Muscle of back (tissue), 11 donors: ENCODE results near the gene IL1R2. TPM values are rescaled to one million over a fixed set of nuclear protein-coding genes. Genes with fewer than 3 reads are reported as not detected.
"Not testable (repeated sequence)": the region's sequence is repeated elsewhere in the genome, so short reads cannot be mapped to it uniquely, and the experiment has no call there.

Experiments used
- DNase-seq, 3 donors: peaks; one replicate each; pipeline versions ENCODE4 v3.0.0 to v3.0.0-alpha.2; 2013
- polyA plus RNA-seq, 10 donors: library from polyadenylated mRNA; unstranded; fragments of 120-200 nt; gene quantifications; one replicate each; pipeline ENCODE4 v1.2.1, GENCODE V29; 2013; ENCODE audit not compliant: insufficient read length in 10 of 10

The IL1R2 gene
- polyA plus RNA-seq, 10 donors = 0.16 to 1.8 (median 0.98) TPM; not detected in 7

DNA sequence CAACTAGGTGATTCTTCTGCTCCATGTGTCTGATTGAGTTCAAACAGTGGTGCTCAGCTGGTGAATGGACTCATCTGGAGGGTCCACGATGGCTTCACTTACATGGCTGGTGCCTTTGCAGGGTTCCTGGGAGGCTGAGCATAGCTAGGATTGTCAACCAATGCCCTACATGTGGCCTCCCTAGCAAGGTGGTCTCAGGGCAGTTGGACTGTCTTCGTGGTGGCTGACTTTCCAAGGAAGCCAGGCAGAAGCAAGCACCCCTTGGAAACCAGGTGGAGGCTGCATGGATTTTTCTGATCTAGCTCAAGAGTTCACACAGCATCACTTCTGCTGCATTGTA lies 6.8 kb downstream of the IL1R2 start:
- no peak for DNase-seq

DNA sequence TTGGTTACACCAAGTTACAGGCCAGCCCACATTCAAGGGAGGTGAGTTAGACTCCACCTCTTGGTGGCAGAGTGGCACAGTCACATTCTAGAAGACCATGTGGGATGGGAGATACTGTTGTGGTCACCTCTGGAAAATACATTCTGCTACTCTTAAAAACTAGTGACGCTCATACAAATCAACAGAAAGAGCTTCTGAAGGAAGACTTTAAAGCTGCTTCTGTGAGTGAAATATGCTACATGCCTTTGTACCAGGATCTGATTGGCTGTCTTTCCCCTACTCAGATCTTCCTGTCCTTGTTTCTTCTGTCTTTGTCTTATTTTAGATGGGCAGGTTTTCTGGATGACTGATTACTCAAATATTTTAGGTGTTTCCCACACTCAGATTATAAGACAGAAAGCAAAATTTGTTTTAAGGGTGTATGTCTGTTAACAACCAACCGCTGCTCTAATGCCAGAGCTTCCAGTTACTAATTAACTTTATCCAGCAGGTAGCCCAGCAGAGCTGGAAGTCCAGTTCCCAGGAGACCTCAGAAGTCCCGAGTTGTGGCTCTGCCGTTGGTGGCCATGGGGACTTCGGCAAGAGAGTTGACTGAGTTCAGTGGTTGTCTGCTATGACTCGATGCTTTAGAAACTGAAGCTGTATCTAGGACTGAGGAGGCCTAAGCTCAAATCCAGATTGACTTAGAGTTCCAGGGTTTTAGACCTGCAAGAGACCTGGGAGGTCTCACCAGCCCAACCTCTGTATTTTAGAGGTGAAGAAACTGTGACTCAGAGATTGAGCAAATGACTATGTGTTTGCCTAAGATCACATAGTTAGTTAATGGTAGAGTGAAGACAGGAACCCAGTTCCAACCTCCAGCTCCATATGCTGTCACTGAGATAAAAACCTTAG lies 7.4 kb downstream of the IL1R2 start:
- no peak for DNase-seq

DNA sequence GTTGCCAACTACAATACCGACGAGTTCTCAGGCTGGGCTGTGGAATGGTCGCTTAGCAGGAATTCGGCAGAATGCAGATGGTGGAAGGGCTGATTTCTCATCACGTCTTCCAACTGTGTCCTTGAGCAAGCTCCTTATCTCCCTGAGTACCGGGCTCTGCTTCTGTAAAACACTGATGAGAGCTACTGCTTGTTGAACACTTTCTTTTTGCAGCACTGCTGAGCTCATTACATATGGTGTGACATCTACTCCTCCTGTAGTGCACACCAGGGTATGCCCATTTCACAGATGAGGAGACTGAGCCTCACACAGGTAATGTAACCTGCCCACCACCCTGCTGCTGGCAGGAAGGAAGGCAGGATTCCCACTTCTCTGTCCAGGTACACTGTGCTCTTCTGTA lies 8.3 kb downstream of the IL1R2 start:
- no peak for DNase-seq

DNA sequence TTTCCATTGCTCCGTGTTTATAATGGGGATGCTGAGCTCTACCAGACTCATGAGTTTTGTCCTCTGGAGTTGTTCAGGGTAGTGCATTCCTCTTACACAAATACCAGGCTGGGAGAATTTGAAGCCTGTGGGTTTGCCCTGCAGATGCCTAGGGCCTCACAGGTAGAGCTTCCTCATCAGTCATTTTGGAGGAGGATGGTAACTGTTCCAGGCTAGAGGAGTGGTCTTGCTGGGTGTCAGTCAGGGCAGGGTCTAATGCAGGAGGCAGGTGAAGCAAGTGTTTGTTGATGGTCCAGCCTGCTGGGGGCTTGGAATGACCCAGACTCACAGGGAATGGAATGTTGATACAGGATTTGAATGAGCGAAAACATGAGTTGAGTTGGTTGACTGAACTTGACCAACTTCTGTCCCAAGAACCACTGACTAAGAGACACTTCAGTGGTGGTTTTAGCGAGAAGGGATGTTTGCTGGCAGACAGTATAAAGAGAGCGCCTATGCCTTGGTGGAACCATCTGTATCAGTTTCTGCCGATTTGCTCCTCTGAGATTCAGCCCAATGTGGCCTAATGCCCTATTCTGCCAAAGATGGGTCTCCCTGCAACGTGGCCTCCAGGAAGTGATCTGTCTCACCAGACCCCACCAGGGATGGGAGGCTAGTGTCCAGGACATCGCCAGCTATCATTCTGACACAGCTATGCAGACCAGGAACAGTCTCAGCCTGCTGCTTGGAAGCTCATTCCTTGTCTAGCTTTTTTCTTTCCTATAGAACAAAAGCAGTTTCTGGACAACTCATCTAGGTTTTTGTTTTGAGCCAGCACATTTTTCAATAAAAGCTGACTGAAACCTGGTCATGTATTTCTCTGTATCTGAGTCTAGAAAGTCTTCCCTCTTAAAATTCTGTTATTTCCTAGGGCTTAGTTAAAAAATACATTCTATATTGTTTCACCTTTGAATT lies 9.3 kb downstream of the IL1R2 start:
- no peak for DNase-seq

DNA sequence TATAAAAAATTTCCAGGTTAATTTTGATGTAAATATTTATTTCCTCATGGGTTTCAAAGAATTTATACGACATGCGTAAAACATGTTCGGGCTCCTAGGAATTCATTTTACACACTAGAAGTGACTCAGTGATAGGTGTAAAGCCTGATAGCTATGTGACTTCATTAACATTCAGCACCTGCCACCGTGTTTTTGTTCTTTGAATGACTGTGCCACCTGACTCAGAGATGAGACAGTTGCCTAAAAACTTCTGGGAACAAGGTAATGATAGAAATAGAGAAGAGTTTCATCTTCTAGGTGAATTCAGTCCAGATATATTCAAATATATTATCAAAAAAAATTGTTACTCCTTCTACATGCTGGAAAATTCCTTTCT lies 10.0 kb downstream of the IL1R2 start:
- DNase-seq = no peak

DNA sequence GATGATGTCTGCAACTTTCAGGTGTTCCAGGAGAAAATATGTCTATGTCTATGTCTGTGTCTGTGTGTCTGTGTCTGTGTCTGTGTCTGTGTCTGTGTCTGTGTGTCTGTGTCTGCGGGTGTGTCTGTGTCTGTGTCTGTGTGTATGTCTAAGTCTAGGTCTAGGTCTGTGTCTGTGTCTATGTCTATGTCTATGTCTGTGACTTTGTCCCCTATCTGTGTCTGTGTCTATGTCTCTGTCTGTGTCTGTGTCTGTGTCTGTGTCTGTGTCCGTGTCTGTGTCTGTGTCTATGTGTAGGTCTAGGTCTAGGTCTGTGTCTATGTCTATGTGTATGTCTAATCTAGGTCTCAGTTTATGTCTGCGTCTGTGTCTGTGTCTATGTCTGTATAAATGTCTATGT lies 10.5 kb downstream of the IL1R2 start:
- DNase-seq = no peak

DNA sequence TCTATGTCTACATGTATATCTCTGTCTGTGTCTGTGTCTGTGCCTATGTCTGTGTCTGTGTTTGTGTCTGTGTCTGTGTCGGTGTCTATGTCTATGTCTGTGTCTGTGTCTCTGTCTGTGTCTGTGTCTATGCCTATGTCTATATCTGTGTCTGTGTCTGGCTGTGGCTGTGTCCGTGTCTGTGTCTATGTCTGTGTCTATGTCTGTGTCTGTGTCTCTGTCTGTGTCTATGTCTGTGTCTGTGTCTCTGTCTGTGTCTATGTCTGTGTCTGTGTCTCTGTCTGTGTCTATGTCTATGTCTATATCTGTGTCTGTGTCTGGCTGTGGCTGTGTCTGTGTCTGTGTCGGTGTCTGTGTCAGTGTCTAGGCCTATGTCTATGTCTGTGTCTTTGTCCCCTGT lies 11.1 kb downstream of the IL1R2 start:
- not testable (repeated sequence) for DNase-seq

DNA sequence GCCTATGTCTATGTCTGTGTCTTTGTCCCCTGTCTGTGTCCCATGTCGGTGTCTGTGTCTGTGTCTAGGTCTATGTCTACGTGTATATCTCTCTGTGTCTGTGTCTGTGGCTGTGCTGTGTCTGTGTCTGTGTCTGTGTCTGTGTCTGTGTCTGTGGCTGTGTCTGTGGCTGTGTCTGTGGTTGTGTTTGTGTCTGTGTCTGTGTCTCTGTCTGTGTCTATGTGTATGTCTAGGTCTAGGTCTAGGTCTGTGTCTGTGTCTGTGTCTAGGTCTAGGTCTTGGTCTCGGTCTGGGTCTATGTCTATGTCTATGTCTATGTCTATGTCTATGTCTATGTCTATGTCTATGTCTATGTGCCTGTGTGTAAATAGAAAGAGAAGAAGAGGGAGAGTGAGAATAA lies 11.9 kb downstream of the IL1R2 start:
- no peak for DNase-seq

DNA sequence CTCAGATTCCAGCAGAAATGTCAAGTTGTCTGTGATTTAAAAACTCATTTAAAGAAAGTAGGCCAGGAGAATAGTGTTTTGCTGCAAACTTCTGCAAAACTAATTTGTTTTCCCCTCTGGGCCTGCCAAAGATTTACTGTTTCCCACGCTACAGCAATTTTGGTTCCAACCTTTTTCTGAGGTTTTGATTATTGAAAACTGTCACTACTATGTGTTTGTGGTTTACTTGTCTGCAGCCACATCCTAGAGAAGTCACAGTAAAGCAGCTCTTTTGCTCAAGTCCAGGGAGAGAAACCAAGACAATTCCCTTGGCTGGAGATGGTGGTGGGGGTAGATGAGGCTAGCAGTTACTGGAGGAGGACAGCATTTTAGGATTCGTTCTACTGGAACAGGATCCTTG lies 12.8 kb downstream of the IL1R2 start:
- DNase-seq = peak in 2 of 3 donors; percentile 38 to 68

DNA sequence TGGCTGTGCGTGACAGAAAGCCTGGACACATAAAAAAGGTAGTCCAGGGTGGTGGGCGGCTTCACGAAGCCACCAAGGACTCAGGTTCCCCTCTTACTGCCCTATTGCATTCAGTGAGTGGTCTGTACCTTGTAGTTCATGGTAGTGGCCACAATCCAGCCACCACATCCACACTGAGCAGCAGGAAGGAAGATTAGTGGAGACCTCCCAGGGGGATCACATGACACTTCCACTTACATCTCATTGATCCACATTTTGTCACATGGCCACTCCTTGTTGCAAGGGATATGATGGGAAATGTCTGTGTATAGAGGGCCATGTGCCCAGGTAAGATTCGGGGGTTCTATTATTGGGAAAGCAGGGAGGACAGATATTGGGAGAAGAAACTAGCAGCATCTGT lies 13.7 kb downstream of the IL1R2 start:
- DNase-seq = no peak

DNA sequence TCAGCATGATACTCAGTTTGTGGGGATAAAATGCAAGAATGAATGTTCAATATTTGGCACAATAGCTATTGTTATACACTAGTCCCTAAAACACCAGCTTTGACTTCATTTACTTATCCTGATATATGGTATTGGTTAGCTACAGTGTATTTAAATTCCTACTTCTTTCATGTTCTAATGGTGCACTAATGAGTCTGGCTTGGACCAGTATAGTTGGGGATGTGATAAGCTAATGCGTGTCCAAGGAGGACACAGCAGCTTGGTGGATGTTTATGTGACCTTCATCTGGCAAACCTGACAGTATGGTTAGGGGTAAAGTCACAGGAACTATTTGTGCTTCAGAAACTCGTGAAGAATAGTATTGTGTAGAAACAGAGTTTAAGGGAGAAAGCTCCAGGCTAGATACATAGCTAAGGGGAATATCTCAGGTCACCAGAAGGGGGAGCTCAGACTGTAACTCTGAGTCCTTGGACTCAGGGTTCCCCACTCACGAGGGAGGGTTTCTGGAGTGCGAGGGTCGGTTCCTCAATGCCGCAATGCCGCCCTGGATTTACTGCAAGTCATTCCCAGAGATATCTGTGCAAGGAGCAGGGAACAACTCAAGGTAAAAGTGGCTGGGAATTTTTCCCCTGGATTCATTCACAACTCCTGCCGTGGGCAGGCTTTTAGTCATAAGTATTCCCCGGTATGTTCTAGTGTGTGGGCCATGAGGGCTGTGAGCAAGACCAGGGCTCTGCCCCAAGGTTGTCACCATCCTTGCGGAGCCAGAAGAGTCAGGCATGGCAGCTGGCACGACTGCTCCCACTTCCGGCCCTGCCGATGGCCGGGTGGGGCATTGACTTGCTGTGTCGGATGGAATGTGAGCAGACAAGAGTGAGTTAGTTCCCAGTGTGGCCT lies 14.5 kb downstream of the IL1R2 start:
- DNase-seq = peak in 1 of 3 donors; percentile 56

DNA sequence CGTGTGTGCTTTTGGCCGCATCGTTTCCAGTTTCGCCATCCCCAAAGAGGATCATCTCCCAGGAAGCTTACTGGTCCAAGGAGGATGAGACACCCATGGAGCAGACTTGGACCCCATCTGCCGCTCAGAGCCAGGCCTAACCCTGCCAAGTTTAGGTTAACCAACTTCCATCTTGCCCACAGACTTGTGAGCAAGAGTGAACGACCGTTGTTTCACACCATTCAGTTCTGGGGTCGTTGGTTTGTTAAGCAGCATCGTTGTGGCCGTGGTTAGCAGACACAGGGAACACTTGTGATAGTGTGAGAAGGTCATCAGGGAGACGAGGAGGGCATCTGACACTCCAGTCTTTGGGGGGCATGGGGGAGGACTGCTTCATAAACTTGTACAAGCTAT lies 15.1 kb downstream of the IL1R2 start:
- no peak for DNase-seq

DNA sequence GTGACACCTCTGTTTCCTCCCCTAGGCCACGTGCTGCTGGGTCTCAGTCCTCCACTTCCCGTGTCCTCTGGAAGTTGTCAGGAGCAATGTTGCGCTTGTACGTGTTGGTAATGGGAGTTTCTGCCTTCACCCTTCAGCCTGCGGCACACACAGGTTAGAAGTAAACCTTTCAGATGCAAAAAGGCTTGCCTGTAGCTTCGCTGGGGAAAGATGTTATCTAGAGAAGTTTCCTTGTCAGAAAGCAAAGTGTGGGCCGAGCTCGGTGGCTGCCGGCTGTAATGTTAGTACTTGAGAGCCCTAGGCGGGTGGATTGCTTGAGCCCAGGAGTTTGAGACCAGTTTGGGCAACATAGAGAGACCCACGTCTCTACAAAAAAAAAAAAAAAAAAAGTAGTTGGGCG lies 16.7 kb downstream of the IL1R2 start:
- no peak for DNase-seq

DNA sequence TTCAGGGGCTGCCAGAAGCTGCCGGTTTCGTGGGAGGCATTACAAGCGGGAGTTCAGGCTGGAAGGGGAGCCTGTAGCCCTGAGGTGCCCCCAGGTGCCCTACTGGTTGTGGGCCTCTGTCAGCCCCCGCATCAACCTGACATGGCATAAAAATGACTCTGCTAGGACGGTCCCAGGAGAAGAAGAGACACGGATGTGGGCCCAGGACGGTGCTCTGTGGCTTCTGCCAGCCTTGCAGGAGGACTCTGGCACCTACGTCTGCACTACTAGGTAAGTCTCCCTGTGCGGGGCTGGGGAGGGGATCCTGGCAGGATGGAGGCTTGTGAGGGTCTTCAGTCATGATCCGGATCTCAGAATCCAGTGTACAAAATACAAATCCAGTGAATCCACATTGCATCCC lies 17.8 kb downstream of the IL1R2 start:
- DNase-seq = no peak

DNA sequence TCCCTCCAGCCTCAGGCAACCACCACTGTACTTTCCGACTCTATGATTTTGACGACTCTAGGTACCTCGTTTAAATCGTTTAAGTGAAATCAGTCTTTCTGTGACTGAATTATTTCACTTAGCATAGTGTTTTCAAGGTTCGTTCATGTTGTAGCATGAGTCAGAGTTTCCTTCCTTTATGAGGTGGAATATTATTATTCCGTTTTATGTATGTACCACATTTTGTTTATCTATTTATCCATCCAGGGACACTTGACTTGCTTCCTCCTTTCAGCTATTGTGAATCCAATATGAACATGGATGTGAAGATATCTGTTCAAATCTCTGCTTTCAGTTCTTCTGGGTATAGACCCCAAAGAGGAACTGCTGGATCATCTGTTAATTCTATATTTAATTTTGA lies 19.1 kb downstream of the IL1R2 start:
- DNase-seq = peak in 1 of 3 donors; percentile 16

DNA sequence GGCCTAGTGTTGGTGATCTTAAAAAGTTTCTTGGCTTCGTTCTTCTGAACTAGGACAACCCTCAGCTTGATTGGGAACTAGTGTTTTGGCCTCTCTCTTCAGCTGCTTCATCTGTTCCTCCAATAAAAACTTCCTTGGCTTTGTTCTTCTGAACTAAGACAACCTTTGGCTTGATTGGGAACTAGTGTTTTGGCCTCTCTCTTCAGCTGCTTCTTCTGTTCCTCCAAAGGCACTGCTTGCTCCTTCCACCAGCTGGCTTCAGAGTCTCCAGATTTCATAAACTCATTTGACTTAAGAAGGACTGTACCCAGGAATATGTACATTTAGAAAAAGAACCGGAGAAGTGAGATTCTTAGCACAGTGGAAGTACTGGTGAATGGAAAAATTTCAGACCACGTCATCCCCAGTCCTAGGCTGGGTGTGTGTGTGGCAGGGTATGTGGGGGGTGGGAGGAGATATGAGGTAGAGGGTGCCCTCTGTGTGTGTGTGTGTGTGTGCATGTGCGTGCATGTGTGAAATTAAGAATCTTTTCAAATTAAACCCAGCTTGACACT lies 20.4 kb downstream of the IL1R2 start:
- DNase-seq = no peak

DNA sequence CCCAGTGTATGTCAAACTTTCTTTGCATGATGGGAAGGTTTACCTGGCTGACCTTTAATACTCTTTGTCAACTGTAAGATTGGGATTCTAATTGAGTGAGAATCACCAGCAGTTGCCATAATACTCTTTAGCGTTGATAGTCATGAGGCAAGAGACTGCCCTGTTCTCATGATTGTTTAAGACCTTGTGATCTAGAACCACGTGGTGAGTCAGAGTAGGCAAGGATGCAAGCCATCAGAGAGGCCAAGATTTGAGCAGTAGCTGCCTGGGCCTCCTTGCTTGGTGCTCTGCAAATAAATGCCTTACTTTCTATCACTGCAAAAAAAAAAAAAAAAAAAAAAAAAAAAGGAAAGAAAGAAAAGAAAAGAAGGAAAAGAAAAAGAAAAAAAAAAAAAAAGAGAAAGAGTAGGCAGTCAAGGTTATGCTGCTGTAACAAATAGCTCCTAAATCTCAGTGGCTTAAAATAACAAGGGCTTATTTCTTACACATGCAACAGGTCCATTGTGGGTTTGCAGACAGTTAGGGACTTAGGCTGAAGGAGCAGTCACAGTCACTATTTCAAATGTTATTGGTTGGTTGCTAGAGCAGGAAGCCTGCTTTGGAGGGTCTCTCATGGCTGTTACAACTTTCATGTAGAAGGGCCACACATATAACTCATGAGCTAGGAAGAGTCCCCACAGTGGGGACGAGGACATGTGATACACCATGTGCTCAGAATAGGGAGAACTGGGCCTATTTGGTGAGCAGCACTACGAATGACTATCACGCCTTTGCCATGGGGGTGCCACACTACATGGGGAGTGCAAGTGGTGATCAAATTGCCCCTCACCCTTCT lies 21.7 kb downstream of the IL1R2 start:
- no peak for DNase-seq

DNA sequence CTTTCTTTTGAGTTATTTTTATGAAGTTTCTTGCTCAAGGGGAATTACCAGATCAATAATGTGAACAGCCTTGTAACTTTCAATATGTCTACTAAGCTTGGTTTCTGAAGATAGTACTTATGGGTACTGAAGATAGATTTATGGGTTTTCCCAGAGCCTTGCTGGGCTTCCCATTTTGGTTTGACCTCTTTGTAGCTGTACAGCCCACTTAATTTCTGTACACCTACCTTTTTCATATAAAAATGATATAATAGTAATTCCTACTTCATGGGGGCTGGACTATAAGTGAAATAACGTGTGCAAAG lies 22.2 kb downstream of the IL1R2 start:
- no peak for DNase-seq

DNA sequence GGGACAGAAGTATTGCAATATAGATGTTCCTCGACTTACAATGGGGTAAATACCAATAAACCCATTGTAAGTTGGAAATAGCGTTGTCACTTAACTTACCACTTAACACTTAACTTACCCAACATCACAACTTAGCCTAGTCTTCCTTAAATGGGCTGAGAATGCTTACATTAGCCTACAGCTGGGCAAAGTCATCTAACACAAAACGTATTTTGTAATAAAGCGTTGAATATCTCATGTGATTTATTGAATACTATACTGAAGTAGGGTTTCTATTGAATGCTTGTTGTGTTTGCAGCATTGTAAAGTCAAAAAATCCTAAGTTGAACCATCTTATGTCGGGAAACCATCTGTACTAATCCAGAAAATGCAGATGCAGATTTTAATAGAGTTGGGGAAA lies 23.6 kb downstream of the IL1R2 start:
- no peak for DNase-seq

DNA sequence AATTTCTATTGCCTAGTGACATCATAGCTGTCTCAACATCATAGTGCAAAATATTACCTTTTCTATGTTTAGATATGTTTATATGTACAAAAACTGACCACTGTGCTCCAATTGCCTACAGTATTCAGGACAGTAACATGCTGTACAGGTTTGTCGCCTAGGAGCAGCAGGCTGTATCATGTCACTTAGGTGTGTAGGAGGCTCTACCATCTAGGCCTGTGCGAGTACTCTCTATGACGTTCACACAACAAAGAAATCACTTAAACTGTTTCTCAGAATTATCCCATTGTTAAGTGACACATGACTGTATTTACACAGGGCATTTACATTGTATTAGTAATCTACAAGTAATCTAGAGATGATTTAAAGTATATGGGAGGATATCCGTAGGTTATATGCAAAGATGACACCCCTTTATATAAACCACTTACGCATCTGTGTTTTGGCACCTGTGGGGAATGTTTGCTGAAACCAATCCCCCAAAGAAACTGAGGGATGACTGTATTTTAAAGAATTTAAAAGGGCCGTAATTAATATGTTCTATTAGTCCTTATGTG lies 24.7 kb downstream of the IL1R2 start:
- DNase-seq = no peak
